HepG2 (cell line): ENCODE measurements around the gene FNBP1L. TPM values are rescaled to one million over a fixed set of nuclear protein-coding genes. Genes with fewer than 3 reads are reported as not detected.

ENCODE experiments used
- ATAC-seq: fragments of 200-7000 bp; cut with Tn5 transposase; 3 replicates; pipeline ENCODE4 v1.9.1; 2020; ENCODE audit warnings: mild to moderate bottlenecking, moderate library complexity
- BruUV-seq: library from RNA; stranded (reverse); fragments of 400-500 nt; replicated peaks from 2 replicates; lab custom pipeline; 2021; lab: Mats Ljungman, UMichigan
- CTCF ChIA-PET: fragments of 300-600 bp; formaldehyde crosslinking; extraction: SDS; loops from one replicate; lab custom pipeline; 2021; ENCODE audit warnings: low total read pairs, inconsistent platforms, low intra/inter-chr PET ratio; lab: Yijun Ruan, JAX
- POLR2A ChIA-PET: fragments of 350-600 bp; sonication (Branson Sonifier 250); formaldehyde crosslinking; loops from one replicate; lab custom pipeline; 2020; ENCODE audit warnings: antibody characterized with exemption, inconsistent platforms; lab: Yijun Ruan, JAX
- DNase-seq: peaks from one replicate; pipeline ENCODE4 v3.0.0-alpha.2; 2015; ENCODE audit warnings: low spot score
- FAIRE-seq: peaks from 3 replicates; lab custom pipeline; 2011; peaks lifted over from hg19 to GRCh38; lab: Jason Lieb, UNC
- H2AFZ ChIP-seq: one replicate; pipeline ENCODE4 v1.6.1; 2011; ENCODE audit warnings: low read length, inconsistent platforms
- H3K27ac ChIP-seq: fragments of 300-600 bp; 3 replicates; pipeline ENCODE4 v1.8.0; 2011; ENCODE audit warnings: mixed run types, mild to moderate bottlenecking, mixed read lengths, low read length, inconsistent platforms; ENCODE audit not compliant: insufficient read depth; ENCODE audit errors: extremely low read length
- H3K27me3 ChIP-seq, 2 experiments: fragments of 200-600 bp in 1 of 2; 2 replicates in 1 of 2; 3 replicates in 1 of 2; pipeline versions ENCODE4 v1.6.0 to v1.8.0; 2011; ENCODE audit warnings: low read length in 2 of 2, mild to moderate bottlenecking in 2 of 2, moderate library complexity in 2 of 2, inconsistent platforms in 1 of 2; ENCODE audit not compliant: insufficient read depth in 2 of 2, control insufficient read depth in 1 of 2
- H3K36me3 ChIP-seq, 2 experiments: fragments of 200-600 bp in 1 of 2; replicated peaks in 1 of 2; 2 replicates in 1 of 2; 3 replicates in 1 of 2; pipeline versions ENCODE4 v1.5.1 to v1.8.0; 2011; ENCODE audit warnings: low read length in 2 of 2, inconsistent platforms in 1 of 2; ENCODE audit not compliant: insufficient read depth in 2 of 2, control insufficient read depth in 1 of 2
- H3K4me1 ChIP-seq: 2 replicates; pipeline ENCODE4 v1.5.1; 2012; ENCODE audit warnings: low read length, inconsistent platforms; ENCODE audit not compliant: insufficient read depth
- H3K4me2 ChIP-seq: 2 replicates; pipeline ENCODE4 v1.6.0; 2011; ENCODE audit warnings: low read depth, low read length, inconsistent platforms
- H3K4me3 ChIP-seq, 3 experiments: fragments of 200-600 bp in 1 of 3; sonication (generic), shearing (Covaris generic) in 1 of 3; replicated peaks in 1 of 3; 2 replicates each; pipeline ENCODE4 v1.5.1; 2011 to 2016; ENCODE audit warnings: low read length in 3 of 3, inconsistent platforms in 2 of 3, low read depth in 2 of 3, mild to moderate bottlenecking in 2 of 3, control low read depth in 1 of 3, mixed read lengths in 1 of 3; ENCODE audit not compliant: insufficient read depth in 1 of 3
- H3K79me2 ChIP-seq: one replicate; pipeline ENCODE4 v1.6.1; 2011; ENCODE audit warnings: low read length, inconsistent platforms; ENCODE audit not compliant: insufficient read depth
- H3K9ac ChIP-seq: 2 replicates; pipeline ENCODE4 v1.6.0; 2011; ENCODE audit warnings: mild to moderate bottlenecking, low read depth, low read length, inconsistent platforms; ENCODE audit not compliant: insufficient read depth
- H3K9me3 ChIP-seq: 2 replicates; pipeline ENCODE4 v1.5.1; 2012; ENCODE audit warnings: mild to moderate bottlenecking, low read length
- H4K20me1 ChIP-seq: 2 replicates; pipeline ENCODE4 v1.6.0; 2011; ENCODE audit warnings: inconsistent platforms, mild to moderate bottlenecking, low read length, moderate library complexity; ENCODE audit not compliant: insufficient read depth
- AGO1 ChIP-seq: fragments of 200-400 bp; formaldehyde crosslinking; IDR thresholded peaks from 2 replicates; pipeline ENCODE4 v1.6.1; 2017; ENCODE audit warnings: mild to moderate bottlenecking, low read depth, low read length, moderate library complexity; ENCODE audit not compliant: poor library complexity, severe bottlenecking
- AGO2 ChIP-seq: fragments of 200-400 bp; formaldehyde crosslinking; optimal IDR thresholded peaks from 2 replicates; pipeline ENCODE3; 2017; ENCODE audit warnings: mild to moderate bottlenecking, low read depth, low read length, moderate library complexity
- CENPX ChIP-seq: sonication (generic); formaldehyde crosslinking; IDR thresholded peaks from 2 replicates; pipeline ENCODE4 v1.9.0; 2021; ENCODE audit warnings: mild to moderate bottlenecking, missing genetic modification reagents, moderate library complexity
- FOXO1 ChIP-seq: sonication (generic); formaldehyde crosslinking; IDR thresholded peaks from 2 replicates; pipeline ENCODE4 v1.4.0; 2020; ENCODE audit warnings: missing genetic modification reagents
- HOXA5 ChIP-seq: sonication (generic); formaldehyde crosslinking; IDR thresholded peaks from 2 replicates; pipeline ENCODE4 v1.4.0; 2020; ENCODE audit warnings: missing genetic modification reagents
- KDM4B ChIP-seq: sonication (generic); formaldehyde crosslinking; IDR thresholded peaks from 2 replicates; pipeline ENCODE4 v1.4.0; 2020; ENCODE audit warnings: missing genetic modification reagents
- KLF9 ChIP-seq: IDR thresholded peaks from 2 replicates; pipeline ENCODE4 v1.6.1; 2016; ENCODE audit warnings: low read depth
- MYNN ChIP-seq: sonication (generic); formaldehyde crosslinking; IDR thresholded peaks from 2 replicates; pipeline ENCODE4 v1.4.0; 2020; ENCODE audit warnings: mild to moderate bottlenecking, low read depth, missing genetic modification reagents
- NFE2 ChIP-seq: sonication (generic); formaldehyde crosslinking; IDR thresholded peaks from 2 replicates; pipeline ENCODE4 v1.4.0; 2020; ENCODE audit warnings: missing genetic modification reagents
- SMAD9 ChIP-seq: sonication (generic); formaldehyde crosslinking; IDR thresholded peaks from 2 replicates; pipeline ENCODE4 v1.5.1; 2020; ENCODE audit warnings: mild to moderate bottlenecking, missing genetic modification reagents
- SUZ12 ChIP-seq: fragments of 150-350 bp; IDR thresholded peaks from 2 replicates; pipeline ENCODE4 v1.6.1; 2014; ENCODE audit warnings: low read depth, low read length
- ZBTB42 ChIP-seq: sonication (generic); formaldehyde crosslinking; IDR thresholded peaks from 2 replicates; pipeline ENCODE4 v1.5.0; 2020; ENCODE audit warnings: mild to moderate bottlenecking, missing genetic modification reagents
- ZNF33B ChIP-seq: sonication (generic); formaldehyde crosslinking; IDR thresholded peaks from 2 replicates; pipeline ENCODE4 v1.5.1; 2020; ENCODE audit warnings: mild to moderate bottlenecking, missing genetic modification reagents
- ZNF543 ChIP-seq: sonication (generic); formaldehyde crosslinking; IDR thresholded peaks from 2 replicates; pipeline ENCODE4 v1.4.0; 2020; ENCODE audit warnings: mild to moderate bottlenecking, missing genetic modification reagents
- ZSCAN12 ChIP-seq: sonication (generic); formaldehyde crosslinking; IDR thresholded peaks from 2 replicates; pipeline ENCODE4 v1.9.0; 2021; ENCODE audit warnings: mild to moderate bottlenecking, missing genetic modification reagents
- WGBS: methylation state at CpG from one replicate; pipeline ENCODE4 v1.1.6; 2017; ENCODE audit warnings: low lambda C conversion rate; 5-methylcytosine and 5-hydroxymethylcytosine counted together
- in situ Hi-C: cut with HindIII; loops from 2 replicates; pipeline ENCODE4 v1.10.0; 2017; ENCODE audit warnings: low pct_unique_long_range_greater_than_20kb; ENCODE audit not compliant: extremely low pct_ligation_motif_present
- intact Hi-C: fragments of 100-400 bp; cut with micrococcal nuclease; formaldehyde crosslinking; loops from one replicate; pipeline ENCODE4 v1.10.0; 2022; ENCODE audit not compliant: unreplicated experiment
- polyA plus RNA-seq, 8 experiments: library from polyadenylated mRNA; depleted of rRNA in 3 of 8; stranded (reverse) in 7 of 8; unstranded in 1 of 8; fragments of >200 nt; fragmentation: Illumina TruSeq in 4 of 8; extraction: Trizol in 4 of 8; gene quantifications; 2 replicates each; pipeline versions ENCODE4 v1.2.1 to v1.2.3, GENCODE V29; 2011 to 2016; ENCODE audit warnings: low read depth in 4 of 8, missing spikeins in 1 of 8, mixed read lengths in 1 of 8; ENCODE audit not compliant: insufficient read depth in 1 of 8
- total RNA-seq, 5 experiments: library from RNA; depleted of rRNA; stranded (reverse); fragments of >200 nt; fragmentation: Illumina TruSeq; extraction: Trizol; gene quantifications; 2 replicates each; pipeline ENCODE4 v1.2.3, GENCODE V29; 2016; ENCODE audit warnings: low read depth in 1 of 5
- TF ChIP-seq, protein P1 (sequence below): sonication (generic); formaldehyde crosslinking; IDR thresholded peaks from 2 replicates; pipeline ENCODE4 v1.5.0; 2020; ENCODE audit warnings: missing genetic modification reagents
- TF ChIP-seq, protein P2 (sequence below): sonication (generic); formaldehyde crosslinking; conservative IDR thresholded peaks from 2 replicates; pipeline ENCODE4 v1.4.0; 2020; ENCODE audit warnings: missing genetic modification reagents
- TF ChIP-seq, protein P3 (sequence below): sonication (generic); formaldehyde crosslinking; IDR thresholded peaks from 2 replicates; pipeline ENCODE4 v1.5.1; 2020; ENCODE audit warnings: missing genetic modification reagents, mild to moderate bottlenecking, borderline replicate concordance
- TF ChIP-seq, protein P4 (sequence below), 2 experiments: fragments of 450-650 bp in 1 of 2; sonication (generic) in 1 of 2; formaldehyde crosslinking; IDR thresholded peaks; 2 replicates each; pipeline versions ENCODE4 v1.5.0 to v1.8.0; 2020 to 2022; ENCODE audit warnings: mild to moderate bottlenecking in 1 of 2, missing genetic modification reagents in 1 of 2

The FNBP1L gene
- total and polyA plus RNA-seq, 2 of the 13 experiments (the other 11 are each of a cell fraction or from before 2014, with no cell fraction given), result 24.1 to 27.1 TPM

DNA sequence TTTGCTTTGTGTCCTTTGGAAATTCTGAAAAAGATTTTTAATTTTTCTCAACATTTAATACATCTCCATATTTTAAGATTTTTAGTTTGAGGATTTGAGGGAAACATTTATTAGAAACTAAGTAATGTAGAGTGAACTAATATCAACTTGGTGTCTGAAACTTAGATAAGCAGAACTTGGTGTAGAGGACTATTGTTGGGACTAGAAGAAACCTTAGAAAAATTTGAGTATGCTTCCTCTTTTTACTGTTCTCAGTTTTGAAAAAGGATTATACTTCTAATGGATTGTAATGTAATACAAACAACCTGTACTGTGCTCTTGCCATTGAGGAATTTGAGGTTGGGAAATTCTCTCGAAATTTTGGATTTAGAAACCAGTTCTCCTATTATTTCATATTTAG lies 2.4 kb downstream of the FNBP1L start (continued):
- no peak for TF ChIP-seq FOXO1 (CRISPR knock-in tag)
- TF ChIP-seq ZBTB42, result no peak
- TF ChIP-seq, protein P1, sequence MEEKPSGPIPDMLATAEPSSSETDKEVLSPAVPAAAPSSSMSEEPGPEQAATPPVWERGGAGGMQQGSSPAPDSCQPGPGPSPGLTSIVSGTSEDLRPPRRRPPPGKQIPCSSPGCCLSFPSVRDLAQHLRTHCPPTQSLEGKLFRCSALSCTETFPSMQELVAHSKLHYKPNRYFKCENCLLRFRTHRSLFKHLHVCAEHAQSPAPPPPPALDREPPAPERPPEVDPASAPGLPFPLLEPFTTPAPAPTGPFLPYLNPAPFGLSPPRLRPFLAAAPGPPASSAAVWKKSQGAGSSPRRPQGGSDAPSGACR, result no peak
- TF ChIP-seq ZNF543 (CRISPR knock-in tag), result no peak
- TF ChIP-seq ZSCAN12 (CRISPR knock-in tag), result no peak

DNA sequence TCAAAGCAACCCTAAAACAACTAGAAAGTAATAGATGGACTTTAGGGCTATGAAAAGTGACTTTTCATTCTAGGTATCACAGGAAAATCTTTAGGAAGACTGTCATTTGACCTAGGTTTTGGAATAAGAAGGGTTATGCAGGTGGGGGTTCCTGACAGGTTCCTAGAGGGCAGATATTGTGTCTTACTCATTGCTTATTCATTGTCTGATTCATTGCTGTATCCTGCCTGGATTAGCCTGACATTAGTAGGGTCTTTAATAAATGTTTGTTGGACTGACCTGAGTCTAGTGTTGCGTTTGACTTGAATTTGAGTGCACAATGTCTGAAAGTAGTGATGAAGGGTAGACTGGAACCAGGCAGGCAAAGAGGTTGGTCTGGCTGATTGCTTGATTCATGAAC lies 6.0 kb downstream of the FNBP1L start:
- 88% methylated on average over 1 of the region's 1 CpG for WGBS
- DNase-seq (no peak), ATAC-seq (no peak), FAIRE-seq (no peak)
- no peak overlapping the region for H2AFZ ChIP-seq
- H3K9me3 ChIP-seq, result no peaks in the 10 kb centered on the region
- H3K4me1 ChIP-seq, result peaks cover 32% of the 10 kb centered on the region
- H3K27me3 ChIP-seq, result no peaks in the 10 kb centered on the region; a peak in 1 of 5 replicates
- no peak overlapping the region for H3K9ac ChIP-seq
- POLR2A ChIA-PET, result no interaction called here
- peaks cover 49% of the 10 kb centered on the region for H4K20me1 ChIP-seq
- no peak overlapping the region for H3K4me3 ChIP-seq
- CTCF ChIA-PET, result no interaction called here
- intact Hi-C loops, result no loop called here
- no TSS peak for BruUV-seq
- no peak overlapping the region for H3K4me2 ChIP-seq
- peaks cover 4 to 11% of the 10 kb centered on the region in 2 experiments; a peak in 4 of 5 replicates for H3K36me3 ChIP-seq
- peaks cover 93% of the 10 kb centered on the region for H3K79me2 ChIP-seq
- H3K27ac ChIP-seq, result no peak overlapping the region
- in situ Hi-C loops, result no loop called here
- TF ChIP-seq MYNN (no peak), AGO2 (no peak), CENPX (CRISPR knock-in tag) (no peak), HOXA5 (CRISPR knock-in tag) (no peak), SMAD9 (CRISPR knock-in tag) (no peak), NFE2 (CRISPR knock-in tag) (no peak), SUZ12 (no peak), ZNF33B (CRISPR knock-in tag) (no peak), KDM4B (CRISPR knock-in tag) (no peak), KLF9 (CRISPR knock-in tag) (no peak), AGO1 (no peak)
- TF ChIP-seq, protein P2, sequence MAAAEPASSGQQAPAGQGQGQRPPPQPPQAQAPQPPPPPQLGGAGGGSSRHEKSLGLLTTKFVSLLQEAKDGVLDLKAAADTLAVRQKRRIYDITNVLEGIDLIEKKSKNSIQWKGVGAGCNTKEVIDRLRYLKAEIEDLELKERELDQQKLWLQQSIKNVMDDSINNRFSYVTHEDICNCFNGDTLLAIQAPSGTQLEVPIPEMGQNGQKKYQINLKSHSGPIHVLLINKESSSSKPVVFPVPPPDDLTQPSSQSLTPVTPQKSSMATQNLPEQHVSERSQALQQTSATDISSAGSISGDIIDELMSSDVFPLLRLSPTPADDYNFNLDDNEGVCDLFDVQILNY (CRISPR knock-in tag), result no peak
- TF ChIP-seq, protein P3, sequence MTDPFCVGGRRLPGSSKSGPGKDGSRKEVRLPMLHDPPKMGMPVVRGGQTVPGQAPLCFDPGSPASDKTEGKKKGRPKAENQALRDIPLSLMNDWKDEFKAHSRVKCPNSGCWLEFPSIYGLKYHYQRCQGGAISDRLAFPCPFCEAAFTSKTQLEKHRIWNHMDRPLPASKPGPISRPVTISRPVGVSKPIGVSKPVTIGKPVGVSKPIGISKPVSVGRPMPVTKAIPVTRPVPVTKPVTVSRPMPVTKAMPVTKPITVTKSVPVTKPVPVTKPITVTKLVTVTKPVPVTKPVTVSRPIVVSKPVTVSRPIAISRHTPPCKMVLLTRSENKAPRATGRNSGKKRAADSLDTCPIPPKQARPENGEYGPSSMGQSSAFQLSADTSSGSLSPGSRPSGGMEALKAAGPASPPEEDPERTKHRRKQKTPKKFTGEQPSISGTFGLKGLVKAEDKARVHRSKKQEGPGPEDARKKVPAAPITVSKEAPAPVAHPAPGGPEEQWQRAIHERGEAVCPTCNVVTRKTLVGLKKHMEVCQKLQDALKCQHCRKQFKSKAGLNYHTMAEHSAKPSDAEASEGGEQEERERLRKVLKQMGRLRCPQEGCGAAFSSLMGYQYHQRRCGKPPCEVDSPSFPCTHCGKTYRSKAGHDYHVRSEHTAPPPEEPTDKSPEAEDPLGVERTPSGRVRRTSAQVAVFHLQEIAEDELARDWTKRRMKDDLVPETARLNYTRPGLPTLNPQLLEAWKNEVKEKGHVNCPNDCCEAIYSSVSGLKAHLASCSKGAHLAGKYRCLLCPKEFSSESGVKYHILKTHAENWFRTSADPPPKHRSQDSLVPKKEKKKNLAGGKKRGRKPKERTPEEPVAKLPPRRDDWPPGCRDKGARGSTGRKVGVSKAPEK, result no peak
- TF ChIP-seq, protein P4, sequence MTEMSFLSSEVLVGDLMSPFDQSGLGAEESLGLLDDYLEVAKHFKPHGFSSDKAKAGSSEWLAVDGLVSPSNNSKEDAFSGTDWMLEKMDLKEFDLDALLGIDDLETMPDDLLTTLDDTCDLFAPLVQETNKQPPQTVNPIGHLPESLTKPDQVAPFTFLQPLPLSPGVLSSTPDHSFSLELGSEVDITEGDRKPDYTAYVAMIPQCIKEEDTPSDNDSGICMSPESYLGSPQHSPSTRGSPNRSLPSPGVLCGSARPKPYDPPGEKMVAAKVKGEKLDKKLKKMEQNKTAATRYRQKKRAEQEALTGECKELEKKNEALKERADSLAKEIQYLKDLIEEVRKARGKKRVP (CRISPR knock-in tag; IDR thresholded peaks at IDR 0.05), result no peak
